GM19463 (cell line): ENCODE measurements around the gene CRIM1.

Source experiments
- ATAC-seq: cut with Tn5 transposase; IDR thresholded peaks from one replicate; pipeline ENCODE4 v1.9.1; 2021; ENCODE audit warnings: mild to moderate bottlenecking, moderate library complexity; ENCODE audit not compliant: unreplicated experiment

CRIM1 gene

DNA sequence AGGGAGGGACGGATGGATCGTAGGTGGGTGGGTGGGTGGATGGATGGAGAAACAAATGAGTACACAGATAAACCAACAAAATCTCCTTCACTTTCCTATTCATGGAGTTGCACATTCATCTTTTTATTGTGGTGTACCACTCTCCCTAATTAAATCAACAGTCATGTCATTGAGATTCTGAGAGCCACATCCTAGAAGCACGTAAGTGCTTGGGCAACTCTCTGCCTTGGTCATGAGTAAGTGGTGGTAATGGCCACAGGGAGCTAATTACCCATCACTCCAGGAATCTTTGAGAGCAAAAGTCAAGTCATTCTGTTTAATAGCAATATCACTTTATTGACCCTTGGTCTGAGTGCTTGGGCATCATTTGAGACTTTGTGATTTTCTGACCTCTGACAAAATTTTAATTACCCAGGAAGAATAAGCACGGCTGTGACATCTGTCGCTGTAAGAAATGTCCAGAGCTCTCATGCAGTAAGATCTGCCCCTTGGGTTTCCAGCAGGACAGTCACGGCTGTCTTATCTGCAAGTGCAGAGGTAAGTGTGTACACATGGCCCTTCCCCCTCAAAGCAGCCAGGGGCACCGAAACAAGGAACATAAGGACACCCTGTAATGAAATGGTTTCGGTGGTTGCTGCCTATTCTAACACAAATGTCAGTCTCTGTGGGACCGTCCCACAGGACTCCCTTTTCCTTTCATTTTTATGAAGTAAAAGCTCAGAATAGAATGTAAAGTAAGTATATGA, 156.5 kb downstream of the CRIM1 start:
- ATAC-seq, result peak; percentile 58

- ATAC-seq, result no peak
Observed at GRCh38 chr2:36512705-36513104, 157.1 kb downstream of the CRIM1 start.

DNA sequence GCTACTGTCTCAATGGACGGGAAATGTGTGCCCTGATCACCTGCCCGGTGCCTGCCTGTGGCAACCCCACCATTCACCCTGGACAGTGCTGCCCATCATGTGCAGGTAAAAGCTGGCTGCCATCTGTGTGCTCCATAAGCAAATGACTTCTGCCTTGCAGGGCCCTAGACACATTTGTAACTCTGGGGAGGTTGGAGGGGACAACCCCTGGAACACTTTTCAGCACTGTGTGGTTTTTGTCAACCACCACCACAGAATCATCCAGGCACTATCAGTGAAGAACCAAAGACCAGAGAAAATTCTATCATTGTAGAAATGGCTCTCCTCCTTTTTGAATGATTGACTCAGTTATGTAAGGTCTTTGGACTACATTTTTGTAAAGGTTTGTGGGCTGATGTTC, 158.1 kb downstream of the CRIM1 start:
- no peak for ATAC-seq

GRCh38 chr2:36515538-36515937, 160.0 kb downstream of the CRIM1 start:
- no peak for ATAC-seq

DNA sequence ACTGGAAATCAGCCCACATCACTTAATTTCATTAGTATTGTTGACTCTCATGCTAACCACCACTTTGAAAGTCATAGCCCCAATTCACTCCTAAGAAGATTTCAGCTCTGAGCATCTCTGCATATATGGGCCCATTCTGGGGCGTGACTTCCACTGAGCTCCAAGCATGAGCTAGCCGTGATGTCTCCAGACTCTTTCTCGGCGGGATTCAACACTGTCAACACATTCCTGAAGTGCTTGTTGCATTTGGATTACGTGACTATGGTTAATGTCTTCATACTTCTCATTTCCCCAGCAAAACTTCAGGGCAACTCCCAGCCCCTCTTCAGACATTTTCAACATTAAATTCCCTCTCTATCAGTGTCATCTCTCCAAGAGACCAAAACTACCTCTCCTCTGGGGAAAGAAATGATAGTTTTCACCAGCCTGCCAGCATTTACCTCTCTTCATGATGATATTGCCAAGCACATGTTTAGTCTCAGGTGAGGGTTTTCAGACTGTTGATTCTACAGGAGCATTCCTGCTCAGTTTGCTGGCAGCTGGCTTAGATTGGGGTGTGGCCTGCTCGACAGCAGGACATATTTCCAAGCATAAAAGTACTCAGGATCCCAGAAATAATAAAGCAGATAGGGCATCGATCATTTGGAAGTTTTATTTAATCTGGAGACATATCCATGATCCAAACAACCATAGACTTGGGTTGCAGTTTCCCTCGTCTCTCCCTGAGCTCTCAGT, 160.7 kb downstream of the CRIM1 start:
- ATAC-seq, result no peak

GRCh38 chr2:36520431-36520830, 164.9 kb downstream of the CRIM1 start:
- no peak for ATAC-seq

GRCh38 chr2:36523153-36523552, 167.6 kb downstream of the CRIM1 start:
- no peak for ATAC-seq

DNA sequence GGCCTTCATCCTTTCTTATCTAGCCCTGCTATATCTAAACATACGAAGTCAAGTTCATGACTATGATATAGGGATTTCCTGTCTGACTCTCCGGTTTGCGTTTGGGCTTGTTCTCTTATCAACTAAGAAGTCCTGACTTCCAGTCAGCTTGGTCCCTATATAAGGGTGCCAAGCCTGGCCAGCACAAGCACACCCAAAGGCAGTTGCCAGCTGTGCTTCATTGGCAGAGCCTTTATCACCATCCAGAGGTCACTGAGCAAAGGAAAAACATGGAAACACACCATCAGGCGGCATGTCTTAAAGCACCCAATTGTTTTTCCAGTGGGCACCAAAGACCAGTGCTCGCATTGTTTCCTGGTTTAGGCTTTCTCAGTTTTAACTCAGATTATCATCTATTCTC, 169.7 kb downstream of the CRIM1 start:
- no peak for ATAC-seq

- no peak for ATAC-seq
Observed at GRCh38 chr2:36526226-36526625, 170.6 kb downstream of the CRIM1 start.

- peak; percentile 65 for ATAC-seq
Observed at GRCh38 chr2:36528274-36528673, 172.7 kb downstream of the CRIM1 start.

- peak; percentile 2 for ATAC-seq
Observed at GRCh38 chr2:36528766-36529392, 173.3 kb downstream of the CRIM1 start.

GRCh38 chr2:36530178-36530982, 174.8 kb downstream of the CRIM1 start:
- peak; percentile 66 for ATAC-seq

- ATAC-seq, result no peak
Observed at GRCh38 chr2:36530983-36531354, 175.4 kb downstream of the CRIM1 start.

- ATAC-seq, result no peak
Observed at GRCh38 chr2:36534275-36534799, 178.8 kb downstream of the CRIM1 start.

- no peak for ATAC-seq
Observed at GRCh38 chr2:36535099-36535498, 179.5 kb downstream of the CRIM1 start.

- ATAC-seq, result no peak
Observed at GRCh38 chr2:36536776-36537175, 181.2 kb downstream of the CRIM1 start.

- ATAC-seq, result no peak
Observed at GRCh38 chr2:36538335-36538734, 182.8 kb downstream of the CRIM1 start.

DNA sequence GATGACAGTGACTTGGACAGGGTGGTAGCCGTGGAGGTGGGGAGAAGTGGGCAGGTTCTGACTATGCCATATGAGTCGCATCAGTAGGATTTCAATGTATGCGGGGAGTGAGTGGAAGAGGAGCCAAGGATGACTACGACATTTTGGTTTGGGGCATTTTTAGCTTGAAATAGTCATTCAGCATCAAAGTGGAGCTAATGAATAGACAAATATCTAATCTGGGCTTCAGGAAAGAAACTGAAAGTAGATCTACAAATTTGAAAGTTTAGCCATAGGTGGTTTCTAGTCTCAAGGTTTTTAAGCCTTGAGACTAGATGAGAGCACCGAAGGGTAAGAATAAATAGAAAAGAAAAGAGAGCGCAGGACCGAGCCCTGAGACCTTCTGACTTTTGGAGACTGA, 184.1 kb downstream of the CRIM1 start:
- ATAC-seq, result peak; percentile 78

- no peak for ATAC-seq
Observed at GRCh38 chr2:36540986-36541754, 185.6 kb downstream of the CRIM1 start.

- no peak for ATAC-seq
Observed at GRCh38 chr2:36541891-36542595, 186.5 kb downstream of the CRIM1 start.
